GM06990 (cell line): ENCODE data around the gene TANC1.

Experiments
- DNase-seq: peaks from one replicate; pipeline ENCODE4 v3.0.0-alpha.2; 2011; ENCODE audit not compliant: insufficient read length; ENCODE audit errors: extremely low read depth
- H3K27me3 ChIP-seq: replicated peaks from 2 replicates; pipeline ENCODE4 v1.6.0; 2011; ENCODE audit warnings: low read length; ENCODE audit not compliant: control insufficient read depth, insufficient read depth
- H3K36me3 ChIP-seq: 2 replicates; pipeline ENCODE4 v1.5.1; 2011; ENCODE audit warnings: low read length; ENCODE audit not compliant: control insufficient read depth, insufficient read depth
- H3K4me3 ChIP-seq: replicated peaks from 2 replicates; pipeline ENCODE4 v1.5.1; 2011; ENCODE audit warnings: low read depth, mild to moderate bottlenecking, control low read depth, low read length
- TF ChIP-seq, protein P1 (sequence below): IDR thresholded peaks from 2 replicates; pipeline ENCODE4 v1.5.1; 2011; ENCODE audit warnings: low read length, control low read depth, mild to moderate bottlenecking, inconsistent platforms; ENCODE audit not compliant: insufficient read depth, poor library complexity, severe bottlenecking

Gene TANC1

DNA sequence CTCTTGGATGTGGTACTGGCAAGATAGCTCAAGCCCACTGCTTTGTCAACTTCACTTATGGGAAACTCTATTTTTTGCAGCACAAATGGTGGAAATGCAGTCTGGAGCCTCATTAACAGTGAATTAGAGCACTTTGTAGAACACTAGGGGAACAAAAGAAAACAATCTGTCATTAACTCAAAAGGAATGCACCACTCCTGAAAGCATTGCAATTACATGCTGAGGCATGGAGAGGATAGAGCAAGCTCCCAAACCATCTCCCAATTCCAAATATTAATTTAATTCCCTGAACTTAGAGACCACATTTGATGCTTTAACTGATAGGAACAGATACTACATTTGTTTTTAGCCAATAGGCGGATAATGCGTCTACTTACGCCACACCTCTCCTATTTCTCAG is 32.8 kb upstream of the TANC1 start:
- no peaks in the 10 kb centered on the region for H3K27me3 ChIP-seq
- DNase-seq, result no peak
- TF ChIP-seq, protein P1, sequence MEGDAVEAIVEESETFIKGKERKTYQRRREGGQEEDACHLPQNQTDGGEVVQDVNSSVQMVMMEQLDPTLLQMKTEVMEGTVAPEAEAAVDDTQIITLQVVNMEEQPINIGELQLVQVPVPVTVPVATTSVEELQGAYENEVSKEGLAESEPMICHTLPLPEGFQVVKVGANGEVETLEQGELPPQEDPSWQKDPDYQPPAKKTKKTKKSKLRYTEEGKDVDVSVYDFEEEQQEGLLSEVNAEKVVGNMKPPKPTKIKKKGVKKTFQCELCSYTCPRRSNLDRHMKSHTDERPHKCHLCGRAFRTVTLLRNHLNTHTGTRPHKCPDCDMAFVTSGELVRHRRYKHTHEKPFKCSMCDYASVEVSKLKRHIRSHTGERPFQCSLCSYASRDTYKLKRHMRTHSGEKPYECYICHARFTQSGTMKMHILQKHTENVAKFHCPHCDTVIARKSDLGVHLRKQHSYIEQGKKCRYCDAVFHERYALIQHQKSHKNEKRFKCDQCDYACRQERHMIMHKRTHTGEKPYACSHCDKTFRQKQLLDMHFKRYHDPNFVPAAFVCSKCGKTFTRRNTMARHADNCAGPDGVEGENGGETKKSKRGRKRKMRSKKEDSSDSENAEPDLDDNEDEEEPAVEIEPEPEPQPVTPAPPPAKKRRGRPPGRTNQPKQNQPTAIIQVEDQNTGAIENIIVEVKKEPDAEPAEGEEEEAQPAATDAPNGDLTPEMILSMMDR, result no peak
- no peak overlapping the region for H3K4me3 ChIP-seq
- H3K36me3 ChIP-seq, result no peaks in the 10 kb centered on the region

DNA sequence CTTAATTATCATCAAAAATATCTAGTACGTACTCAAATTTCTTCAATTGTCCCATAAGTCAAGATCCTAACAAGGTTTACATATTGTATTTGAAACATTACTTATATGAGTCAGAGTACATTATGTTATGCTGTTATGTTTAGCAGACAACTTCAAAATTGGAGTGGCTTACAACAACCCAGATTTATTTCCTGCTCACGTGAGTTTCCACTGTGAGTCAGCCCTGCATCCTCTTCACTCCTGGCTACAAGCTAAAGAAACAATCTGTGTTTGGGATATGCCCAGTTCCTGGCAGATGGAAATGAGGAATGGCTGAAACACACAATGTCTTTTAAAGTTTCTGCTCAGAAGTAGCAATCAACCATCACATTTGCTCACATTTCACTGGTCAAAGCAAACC is 31.5 kb upstream of the TANC1 start:
- Histone ChIP-seq H3K36me3 (no peaks in the 10 kb centered on the region), H3K27me3 (no peaks in the 10 kb centered on the region), H3K4me3 (no peak overlapping the region)
- DNase-seq, result no peak
- TF ChIP-seq, protein P1, result no peak

DNA sequence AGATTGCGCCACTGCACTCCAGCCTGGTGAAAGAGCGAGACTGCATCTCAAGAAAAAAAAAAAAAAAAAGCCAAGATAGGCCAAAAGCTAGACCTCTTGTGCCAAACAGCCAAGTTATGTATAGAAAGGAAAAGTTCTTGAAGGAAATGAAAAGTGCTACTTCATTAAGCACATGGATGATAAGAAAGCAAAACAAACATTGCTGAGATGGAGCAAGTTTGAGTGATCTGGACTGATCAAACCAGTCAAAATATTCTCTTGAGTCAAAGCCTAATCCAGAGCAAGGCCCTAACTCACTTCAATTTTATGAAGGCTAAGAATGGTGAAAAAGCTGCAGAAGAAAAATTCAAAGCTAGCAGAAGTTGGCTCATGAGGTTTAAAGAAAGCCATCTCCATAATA is 28.1 kb upstream of the TANC1 start:
- TF ChIP-seq, protein P1, result no peak
- Histone ChIP-seq H3K4me3 (no peak overlapping the region), H3K27me3 (no peaks in the 10 kb centered on the region), H3K36me3 (no peaks in the 10 kb centered on the region)
- no peak for DNase-seq

DNA sequence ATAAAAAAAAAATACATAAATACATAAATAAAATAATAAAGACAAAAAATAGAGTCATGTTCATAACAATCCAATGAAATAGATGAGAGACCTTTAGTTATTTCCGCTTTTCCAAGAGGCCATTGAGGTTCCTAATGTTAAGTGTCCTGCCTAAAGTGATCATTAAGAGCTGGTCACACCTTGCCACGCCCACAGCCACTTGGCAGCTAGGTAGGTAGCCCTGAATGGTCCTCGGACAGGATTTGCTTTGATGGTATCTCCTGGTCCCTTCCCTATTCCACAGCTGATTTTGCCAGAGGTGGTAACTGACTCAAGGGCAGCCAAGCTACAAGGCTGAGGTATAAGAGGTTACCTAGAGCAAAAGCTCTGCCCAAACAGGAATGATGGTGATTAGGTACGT is 24.5 kb upstream of the TANC1 start:
- TF ChIP-seq, protein P1, result no peak
- H3K4me3 ChIP-seq, result no peak overlapping the region
- no peak for DNase-seq

GRCh38 chr2:158948964-158949699 is 19.3 kb upstream of the TANC1 start:
- Histone ChIP-seq H3K36me3 (no peaks in the 10 kb centered on the region), H3K4me3 (no peak overlapping the region), H3K27me3 (no peaks in the 10 kb centered on the region)
- no peak for DNase-seq
- TF ChIP-seq, protein P1, result no peak

More for the DNA sequence above, 24.5 kb upstream of the TANC1 start:
- Histone ChIP-seq H3K27me3 (no peaks in the 10 kb centered on the region), H3K36me3 (no peaks in the 10 kb centered on the region)

GRCh38 chr2:158953454-158953853 is 15.0 kb upstream of the TANC1 start:
- H3K36me3 ChIP-seq, result no peaks in the 10 kb centered on the region
- TF ChIP-seq, protein P1, result no peak

More at GRCh38 chr2:158953454-158953853, 15.0 kb upstream of the TANC1 start:
- no peaks in the 10 kb centered on the region for H3K27me3 ChIP-seq
- no peak for DNase-seq
- H3K4me3 ChIP-seq, result no peak overlapping the region
